Iris pigment epithelial cell (primary cell): ENCODE data around the gene ZNF790.

ENCODE experiments used
- DNase-seq: peaks from one replicate; pipeline ENCODE4 v3.0.0-alpha.2; 2011; ENCODE audit warnings: low read depth

Gene ZNF790

GRCh38 chr19:36772311-36773222 lies 65.6 kb downstream of the ZNF790 start, which contains the start of gene ZNF850:
TSS of gene ZNF850 (minus strand) at chr19:36772807. CDS start at chr19:36762606, 10,201 bp downstream.
- DNase-seq, result peak; percentile 95

- peak; percentile 95 for DNase-seq
These were observed 66.6 kb downstream of the ZNF790 start for GRCh38 chr19:36771261-36772231.
